Mammary epithelial cell (primary cell): ENCODE results near the gene MAPKAPK2.

ENCODE experiments used
- CTCF ChIP-seq, 2 donors: IDR thresholded peaks in 1 of 2; conservative IDR thresholded peaks in 1 of 2; 2 replicates each; pipeline ENCODE4 v1.5.1; 2011 to 2012; ENCODE audit warnings: inconsistent platforms in 2 of 2, low read length in 2 of 2, mild to moderate bottlenecking in 2 of 2, control low read depth in 1 of 2, low read depth in 1 of 2; ENCODE audit not compliant: insufficient read depth in 1 of 2; ENCODE audit errors: extremely low read depth in 1 of 2
- EZH2 ChIP-seq: IDR thresholded peaks from 2 replicates; pipeline ENCODE4 v1.6.1; 2012; ENCODE audit warnings: low read length, inconsistent platforms, borderline replicate concordance

GRCh38 chr1:206684003-206684402 is 702 bp upstream of the MAPKAPK2 start:
- TF ChIP-seq EZH2, result no peak
- no peak for TF ChIP-seq CTCF (conservative IDR thresholded peaks at IDR 0.05 in 1 of 2, IDR thresholded peaks at IDR 0.05 in 1 of 2; ENCODE audit: extremely low read depth in 1 of 2, insufficient read depth in 1 of 2, low read depth in 1 of 2, low read length in 2 of 2)
